ENCODE measurements around the gene SORCS2.

DNA sequence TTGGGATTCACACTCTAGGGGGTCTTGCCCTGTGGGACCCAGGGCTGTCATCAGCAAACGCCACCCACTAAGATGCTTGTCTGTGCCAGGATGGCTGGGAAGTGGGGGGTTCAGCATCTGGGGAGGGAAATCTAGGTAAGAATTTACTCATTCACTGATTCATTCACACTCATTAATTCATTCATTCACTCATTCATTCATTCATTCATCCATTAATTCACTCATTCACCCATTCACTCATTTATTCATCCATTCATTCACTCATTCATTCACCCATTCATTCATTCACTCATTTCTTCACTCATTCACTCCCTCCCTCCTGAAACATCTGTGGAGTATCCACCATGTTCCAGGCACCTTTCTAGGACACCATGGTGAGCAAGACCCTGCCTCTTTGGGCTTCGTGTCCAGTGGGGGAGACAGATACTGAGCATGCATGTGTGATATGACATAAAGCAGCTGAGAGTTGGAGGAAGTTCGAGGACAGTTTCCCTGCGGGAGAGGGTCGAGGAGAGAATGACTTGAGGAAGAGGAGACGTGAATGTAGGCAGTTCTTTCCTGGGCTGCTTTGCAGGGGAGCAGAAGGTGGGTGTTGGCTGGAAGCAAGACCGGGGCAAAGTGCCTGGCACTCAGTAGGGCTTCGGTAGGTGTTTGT, 90.6 kb downstream of the SORCS2 start:
- TF ChIP-seq POLR2A (IDR thresholded peaks at IDR 0.05), result no peak
- TF ChIP-seq, protein P1, sequence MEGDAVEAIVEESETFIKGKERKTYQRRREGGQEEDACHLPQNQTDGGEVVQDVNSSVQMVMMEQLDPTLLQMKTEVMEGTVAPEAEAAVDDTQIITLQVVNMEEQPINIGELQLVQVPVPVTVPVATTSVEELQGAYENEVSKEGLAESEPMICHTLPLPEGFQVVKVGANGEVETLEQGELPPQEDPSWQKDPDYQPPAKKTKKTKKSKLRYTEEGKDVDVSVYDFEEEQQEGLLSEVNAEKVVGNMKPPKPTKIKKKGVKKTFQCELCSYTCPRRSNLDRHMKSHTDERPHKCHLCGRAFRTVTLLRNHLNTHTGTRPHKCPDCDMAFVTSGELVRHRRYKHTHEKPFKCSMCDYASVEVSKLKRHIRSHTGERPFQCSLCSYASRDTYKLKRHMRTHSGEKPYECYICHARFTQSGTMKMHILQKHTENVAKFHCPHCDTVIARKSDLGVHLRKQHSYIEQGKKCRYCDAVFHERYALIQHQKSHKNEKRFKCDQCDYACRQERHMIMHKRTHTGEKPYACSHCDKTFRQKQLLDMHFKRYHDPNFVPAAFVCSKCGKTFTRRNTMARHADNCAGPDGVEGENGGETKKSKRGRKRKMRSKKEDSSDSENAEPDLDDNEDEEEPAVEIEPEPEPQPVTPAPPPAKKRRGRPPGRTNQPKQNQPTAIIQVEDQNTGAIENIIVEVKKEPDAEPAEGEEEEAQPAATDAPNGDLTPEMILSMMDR (IDR thresholded peaks at IDR 0.05), result no peak

Measured in esophagus squamous epithelium (tissue), 4 donors.